GM18907 (cell line): ENCODE data around the gene ATP4B.

Experiments used
- ATAC-seq: cut with Tn5 transposase; IDR thresholded peaks from one replicate; pipeline ENCODE4 v1.9.1; 2021; ENCODE audit warnings: mild to moderate bottlenecking, moderate library complexity; ENCODE audit not compliant: unreplicated experiment

The ATP4B gene

DNA sequence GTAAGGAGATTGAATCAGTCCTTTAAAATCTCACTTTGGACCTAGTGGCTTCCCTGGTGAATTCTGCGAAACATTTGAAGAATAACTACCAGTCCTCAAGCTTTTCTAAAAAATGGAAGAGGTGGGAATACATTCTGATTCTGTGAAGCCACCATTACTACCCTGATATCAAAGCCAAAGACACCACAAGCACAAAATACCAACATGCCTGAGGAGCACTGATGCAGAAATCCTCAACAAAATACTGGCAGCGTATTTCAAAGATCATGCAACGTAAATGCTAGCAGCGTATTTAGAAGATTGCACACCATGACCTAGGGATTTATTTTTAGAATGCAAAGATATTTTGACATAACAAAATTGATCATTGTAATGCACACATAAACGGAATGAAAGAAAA is 14.4 kb downstream of the ATP4B start:
- ATAC-seq: no peak

DNA sequence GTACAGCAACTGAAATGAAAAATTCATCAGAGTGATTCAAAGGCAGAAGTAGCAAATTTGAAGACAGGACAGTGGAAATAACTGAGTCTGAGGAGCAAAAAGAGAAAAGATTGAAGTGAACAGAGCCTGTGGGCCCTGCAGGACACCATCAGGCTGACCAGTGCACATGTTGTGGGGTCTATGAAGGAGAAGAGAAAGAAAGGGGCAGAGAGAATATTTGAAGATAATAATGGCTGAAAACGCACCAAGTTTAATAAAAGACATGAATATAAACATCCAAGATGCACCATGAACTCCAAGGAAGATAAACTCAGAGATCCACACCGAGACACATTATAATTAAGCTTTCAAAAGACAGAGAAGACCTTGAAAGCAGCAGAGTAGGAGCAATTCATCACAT is 15.4 kb downstream of the ATP4B start:
- ATAC-seq: no peak

DNA sequence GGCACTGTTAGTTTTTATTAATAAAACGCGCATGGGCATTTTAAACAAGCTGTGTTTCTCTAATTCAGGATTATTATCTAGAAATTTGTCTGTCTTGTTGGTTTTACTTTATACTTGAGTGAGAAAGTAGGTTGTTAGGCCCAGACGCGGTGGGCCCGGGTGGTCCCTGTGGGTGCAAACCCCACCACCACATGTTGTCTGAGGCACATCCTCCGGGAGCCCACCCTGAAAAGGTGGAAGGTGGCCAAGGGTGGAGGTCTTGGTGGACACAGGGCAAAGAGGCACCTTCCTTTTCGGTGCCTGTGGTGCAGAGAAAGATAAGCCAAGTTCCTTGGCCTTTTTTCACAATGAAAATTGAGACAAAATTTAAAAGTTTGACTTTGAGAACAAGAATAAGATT is 16.6 kb downstream of the ATP4B start:
- ATAC-seq: no peak

DNA sequence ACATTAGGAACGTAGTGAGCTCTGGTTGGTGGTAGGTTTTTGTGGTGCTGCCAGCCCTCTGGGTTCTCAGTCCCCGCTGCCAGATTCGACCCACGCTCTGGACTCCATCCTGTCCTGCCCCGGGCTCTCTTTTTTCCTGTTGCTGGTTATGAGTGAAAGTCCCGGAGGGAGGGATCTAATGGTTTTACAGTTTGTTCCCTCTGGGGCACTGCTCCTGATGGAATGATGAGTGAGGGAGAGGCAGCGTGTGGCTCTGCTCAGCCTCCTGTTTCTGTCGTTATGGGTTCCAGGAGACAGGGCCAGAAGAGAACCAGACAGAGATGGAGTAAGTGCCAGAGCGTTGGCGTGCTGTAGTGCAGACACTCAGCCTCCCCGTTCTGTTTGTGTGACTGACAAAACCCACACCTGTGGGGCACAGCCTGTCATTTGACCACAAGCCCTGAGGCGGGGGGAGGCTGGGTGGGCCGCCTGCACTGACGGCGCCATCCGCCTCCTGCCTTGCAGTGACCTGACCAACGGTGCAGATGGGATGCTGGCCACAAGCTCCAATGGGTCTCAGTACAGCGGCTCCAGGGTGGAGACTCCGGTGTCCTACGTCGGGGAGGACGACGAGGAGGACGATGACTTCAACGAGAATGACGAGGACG is 18.3 kb downstream of the ATP4B start:
- no peak for ATAC-seq

DNA sequence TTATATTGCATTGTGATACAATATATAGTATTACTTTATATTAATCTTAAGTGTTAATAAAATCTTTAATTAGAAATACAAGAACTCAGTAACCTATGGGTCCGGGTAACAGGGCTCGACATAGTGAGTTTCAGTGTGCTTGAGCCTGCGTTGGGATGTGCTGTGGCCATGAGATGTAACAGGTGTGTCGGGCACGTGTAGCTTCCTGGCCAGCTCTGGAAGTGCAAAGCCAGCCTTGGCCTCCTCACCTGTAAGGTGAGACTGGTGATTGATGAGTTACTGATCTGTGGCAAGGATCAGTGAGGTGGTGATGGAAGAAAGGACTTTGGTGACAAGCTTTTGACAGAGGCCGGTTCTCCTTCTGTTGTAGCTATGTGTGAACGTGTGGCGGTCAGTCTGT is 19.2 kb downstream of the ATP4B start:
- no peak for ATAC-seq

DNA sequence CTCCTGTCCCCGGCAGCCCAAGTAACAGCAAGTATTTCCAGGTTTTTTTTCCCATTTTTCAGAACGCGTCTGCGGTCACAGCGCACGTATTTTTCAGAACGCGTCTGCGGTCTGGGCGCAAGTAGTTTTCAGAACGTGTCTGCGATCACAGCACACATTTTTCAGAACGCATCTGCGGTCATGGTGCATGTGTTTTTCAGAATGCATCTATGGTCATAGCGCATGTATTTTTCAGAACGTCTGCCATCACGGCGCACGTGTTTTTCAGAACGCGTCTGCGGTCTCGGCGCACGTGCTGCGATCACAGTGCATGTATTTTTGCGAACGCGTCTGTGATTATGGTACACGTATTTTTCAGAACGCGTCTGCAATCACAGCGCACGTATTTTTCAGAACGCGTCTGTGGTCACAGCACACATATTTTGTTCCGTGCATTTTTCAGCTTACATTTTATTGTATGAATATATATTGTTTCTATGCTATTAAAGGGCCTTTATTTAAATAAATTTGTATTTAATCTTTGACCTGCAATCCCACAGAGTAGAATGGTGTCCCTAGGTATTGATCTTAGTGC is 19.7 kb downstream of the ATP4B start:
- no peak for ATAC-seq

DNA sequence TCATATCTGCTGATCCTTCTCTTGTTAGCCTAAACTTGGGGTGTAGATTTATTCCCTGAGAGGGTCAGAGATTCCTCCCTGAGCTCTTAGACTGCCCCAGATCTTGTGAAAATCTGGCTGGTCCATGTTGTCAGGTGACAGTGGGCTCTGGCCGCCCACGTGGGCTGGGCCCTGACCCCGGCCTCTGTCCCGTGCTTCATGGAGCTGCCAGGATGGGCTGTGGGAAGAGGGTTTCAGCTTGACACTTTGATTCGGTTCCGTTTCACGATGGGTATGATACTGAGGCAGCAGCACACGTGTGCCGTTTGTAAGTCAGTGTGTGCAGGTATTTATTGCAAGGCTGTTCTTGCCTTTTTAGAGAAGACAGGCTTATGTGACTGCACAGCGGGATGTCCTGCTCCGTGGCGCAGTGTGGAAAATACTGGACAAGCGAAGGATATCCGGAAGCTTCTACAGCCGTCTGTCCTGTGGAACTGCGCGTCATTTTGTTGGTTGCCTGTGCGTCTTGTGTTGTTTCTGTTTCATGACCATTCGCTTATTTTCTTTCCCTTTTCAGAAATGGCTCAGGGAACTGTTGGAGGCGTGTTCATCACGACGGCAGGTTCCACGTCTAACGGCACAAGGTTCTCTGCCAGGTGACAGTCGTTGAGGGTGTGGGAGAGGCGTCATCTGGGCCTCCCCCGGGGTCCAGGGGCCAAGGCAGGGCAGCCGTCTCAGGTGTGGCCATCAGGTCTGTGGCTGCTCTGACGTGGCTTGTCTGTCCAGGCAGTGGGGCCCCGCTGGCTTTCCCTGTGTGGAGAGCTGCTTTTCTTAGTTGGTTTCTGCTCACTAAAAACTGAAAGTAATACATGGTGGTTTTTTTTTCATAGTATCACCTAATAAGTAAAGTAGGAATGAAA is 20.5 kb downstream of the ATP4B start:
- no peak for ATAC-seq

DNA sequence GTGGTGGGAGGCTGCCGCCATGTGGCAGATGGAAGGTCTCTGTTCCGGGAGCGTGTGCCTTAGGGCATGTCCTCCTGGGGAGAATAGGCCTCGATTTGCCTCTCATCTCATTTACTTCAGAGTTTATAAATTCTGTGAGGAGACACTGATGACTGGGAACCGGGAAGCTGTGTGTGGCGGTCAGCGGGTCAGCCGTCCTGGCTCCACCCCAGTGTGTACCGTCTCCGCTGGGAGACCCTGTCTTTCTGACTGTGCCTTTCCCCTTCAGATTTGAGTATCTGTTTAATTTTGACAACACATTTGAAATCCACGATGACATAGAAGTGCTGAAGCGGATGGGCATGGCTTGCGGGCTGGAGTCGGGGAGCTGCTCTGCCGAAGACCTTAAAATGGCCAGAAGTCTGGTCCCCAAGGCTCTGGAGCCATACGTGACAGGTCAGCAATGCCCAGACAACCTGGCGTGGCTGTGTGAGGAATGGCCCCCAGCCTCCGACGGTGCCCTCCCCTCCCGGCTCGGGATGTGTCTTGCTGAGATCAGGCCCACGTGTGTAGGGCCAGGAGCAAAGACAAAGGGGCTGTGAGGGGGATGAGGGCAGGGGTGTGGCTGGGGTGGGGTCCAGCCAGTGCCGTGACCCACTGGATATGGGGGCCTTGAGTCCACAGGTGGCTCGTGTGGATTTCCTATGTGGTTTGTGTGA is 21.6 kb downstream of the ATP4B start:
- no peak for ATAC-seq

DNA sequence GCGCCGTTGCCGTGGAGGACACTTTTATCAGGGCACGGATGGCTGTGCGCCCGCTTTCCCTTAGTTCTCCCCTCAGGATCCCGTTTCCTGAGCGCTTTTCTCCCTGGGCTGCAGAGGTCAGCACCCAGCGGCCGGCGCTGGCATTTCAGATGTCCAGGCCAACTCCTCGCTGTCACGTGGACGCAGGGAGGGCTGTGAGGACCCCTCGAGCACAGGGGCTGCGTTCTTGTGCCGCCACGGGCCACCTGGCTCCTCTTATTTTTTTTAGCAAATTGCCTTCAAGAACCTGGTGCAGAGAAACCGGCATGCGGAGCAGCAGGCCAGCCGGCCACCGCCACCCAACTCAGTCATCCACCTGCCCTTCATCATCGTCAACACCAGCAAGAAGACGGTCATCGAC is 22.3 kb downstream of the ATP4B start:
- ATAC-seq: no peak

DNA sequence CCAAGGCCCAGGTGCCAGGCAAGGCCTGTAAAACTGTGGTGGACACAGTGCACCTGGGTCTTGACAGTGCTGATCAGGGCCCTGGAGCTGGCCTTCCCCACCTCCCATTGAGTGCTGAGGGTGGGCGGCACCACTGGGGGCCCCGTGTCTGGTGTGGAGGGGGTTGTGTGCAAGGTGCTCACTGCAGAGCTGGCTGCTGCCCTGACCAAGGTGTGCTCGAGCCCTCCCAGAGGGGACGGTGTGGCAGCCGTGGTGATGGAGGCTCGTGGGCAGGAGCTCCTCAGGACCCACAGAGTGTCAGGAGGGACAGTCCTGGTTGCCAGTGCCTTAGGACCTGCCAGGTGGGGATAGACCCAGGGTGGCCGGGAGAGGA is 23.0 kb downstream of the ATP4B start:
- ATAC-seq: no peak

DNA sequence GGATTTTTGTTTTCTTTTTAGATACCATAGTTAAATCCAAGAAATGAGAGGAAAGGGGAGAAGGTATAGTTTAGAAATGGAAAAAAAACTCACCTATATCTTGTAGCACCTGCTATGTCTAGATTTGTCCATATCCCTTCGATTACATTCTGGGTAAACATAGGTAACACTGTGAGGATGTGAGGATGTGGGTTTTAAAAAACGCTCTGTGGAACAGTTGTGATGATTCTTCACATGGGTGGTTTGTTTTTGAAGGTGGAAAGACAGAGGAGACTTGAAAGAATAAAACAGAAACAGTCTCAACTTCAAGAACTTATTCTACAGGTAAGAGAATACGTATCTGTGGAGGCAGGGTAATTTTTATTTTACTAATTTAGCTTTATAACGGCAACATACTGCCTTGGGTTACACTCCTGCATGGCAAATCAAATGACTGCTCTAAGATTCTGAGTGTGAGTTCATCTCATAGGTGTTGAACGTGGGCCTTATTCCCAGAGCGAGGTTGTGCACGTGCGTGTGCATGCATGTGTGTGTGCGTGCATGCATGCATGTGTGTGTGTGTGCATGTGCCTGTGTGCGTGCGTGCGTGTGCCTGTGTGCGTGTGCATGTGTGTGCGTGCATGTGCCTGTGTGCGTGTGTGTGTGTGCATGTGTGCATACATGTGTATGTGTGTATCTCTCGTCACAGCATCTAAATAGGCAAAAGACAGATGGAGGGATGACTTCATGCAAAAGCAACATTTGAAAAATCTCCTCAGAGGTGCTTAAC is 23.5 kb downstream of the ATP4B start:
- no peak for ATAC-seq

DNA sequence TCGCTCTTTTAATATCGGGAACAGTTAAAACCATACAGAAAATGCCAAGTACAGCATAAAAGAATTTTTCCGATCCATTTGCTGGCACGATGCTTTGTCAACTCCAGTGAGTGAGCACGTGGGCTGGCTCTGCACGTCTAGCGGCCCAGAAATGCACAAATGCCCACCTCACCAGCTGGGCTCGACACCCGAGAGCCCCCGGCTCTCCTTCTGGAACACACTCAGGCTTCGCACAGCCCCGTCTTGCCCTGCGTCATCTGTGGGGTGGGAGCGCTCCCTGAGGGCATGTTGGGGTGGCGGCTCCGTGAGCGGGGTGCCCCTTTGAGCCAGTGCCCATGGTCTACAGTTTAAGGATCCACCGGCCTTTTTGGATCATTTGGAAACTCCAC is 24.5 kb downstream of the ATP4B start:
- ATAC-seq: no peak

DNA sequence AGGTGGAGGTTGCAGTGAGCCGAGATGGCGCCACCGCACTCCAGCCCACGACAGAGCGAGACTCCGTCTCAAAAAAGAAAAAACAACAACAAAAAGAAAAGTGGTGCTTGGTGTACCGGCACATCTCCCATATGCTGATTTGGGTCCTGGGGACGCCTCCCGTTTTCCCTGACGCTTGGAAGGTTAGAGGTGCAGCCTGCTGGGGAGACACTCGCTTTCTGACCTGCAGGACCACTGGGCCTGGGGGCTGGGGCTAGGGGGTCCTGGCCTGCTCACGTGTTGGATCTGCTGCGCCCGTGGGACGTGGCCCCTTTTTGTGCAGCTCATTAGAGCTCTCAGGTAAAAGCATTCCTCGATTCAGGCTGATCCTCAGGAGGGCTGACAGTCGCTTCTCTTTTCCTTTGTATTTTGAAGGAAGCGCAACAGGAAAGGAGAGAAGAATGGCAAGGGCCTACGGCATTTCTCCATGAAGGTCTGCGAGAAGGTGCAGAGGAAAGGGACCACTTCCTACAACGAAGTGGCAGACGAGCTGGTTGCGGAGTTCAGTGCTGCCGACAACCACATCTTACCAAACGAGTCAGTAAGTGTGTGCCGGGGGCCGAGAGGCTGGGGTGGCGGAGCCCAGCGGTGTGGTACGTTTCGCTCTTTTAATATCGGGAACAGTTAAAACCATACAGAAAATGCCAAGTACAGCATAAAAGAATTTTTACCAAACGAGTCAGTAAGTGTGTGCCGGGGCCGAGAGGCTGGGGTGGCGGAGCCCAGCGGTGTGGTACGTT is 25.1 kb downstream of the ATP4B start:
- no peak for ATAC-seq

DNA sequence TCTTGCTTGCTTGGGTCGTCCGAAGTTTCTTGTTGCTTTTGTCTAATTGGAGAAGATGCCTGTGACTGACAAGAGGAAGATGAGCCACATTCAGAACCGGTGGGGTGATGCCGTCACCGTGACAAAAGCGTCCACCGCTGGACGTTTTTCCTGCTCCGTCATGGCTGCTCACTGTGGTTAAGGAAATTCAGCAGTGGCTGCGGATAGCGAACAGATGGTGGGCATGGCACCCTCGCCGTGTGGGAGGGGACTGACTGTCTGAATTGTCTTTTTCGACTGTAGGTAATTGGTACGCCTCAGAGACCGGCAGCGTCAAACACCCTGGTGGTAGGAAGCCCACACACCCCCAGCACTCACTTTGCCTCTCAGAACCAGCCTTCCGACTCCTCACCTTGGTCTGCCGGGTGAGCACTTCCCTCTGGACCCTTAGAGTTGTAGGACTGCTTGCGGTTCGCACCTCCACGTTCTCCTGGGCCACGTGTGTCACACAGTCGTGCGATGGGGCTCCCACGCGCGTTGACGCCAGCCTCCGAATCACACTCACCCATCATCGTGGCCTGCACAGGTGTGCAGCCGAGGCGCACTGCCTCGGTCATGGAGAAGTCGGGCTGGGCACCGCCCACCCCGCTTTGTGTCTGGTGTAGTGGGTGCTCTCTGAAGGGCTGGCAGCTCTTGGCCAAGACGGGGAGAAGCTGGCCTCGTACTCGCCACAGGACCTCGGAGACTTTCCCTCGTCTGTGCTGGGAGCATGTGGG is 26.5 kb downstream of the ATP4B start:
- ATAC-seq: no peak

DNA sequence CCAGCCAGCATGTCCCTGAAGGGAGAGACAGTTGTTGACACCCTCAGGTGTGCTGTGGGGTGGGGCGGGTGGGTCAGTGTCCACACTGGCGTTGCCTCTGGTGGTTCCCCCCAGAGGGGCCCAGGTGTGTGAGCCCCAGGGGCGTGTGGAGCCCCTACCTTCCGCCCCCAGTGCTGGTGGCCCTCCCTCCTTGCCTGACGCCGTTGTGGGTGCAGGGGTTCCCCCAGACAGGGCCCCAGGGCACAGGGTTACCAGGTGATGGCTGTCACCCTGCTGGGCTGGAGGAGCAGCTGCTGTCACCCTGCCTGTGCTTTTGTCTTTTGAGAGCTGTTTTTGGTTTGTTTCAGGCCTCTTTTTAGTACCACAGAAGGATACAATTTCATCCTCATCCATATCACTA is 27.2 kb downstream of the ATP4B start:
- no peak for ATAC-seq

DNA sequence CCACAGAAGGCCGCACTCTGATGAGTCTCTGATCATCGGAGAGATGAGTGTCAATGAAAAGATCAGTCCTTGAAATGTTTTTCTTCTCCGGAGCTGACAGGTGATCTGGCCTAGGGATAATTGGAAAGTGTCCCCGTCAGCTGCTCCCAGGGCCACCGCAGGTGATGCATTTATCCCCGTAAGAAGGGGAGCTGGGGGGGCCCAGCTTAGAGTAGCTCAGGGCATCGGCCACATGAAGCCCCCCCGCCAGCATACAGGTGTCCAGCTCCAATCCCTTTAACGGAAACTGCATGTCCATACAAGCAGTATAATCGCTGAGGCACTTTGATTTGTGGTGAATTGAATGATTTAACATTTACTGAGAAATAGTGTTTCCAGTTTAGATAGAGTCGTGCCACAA is 27.7 kb downstream of the ATP4B start:
- no peak for ATAC-seq

DNA sequence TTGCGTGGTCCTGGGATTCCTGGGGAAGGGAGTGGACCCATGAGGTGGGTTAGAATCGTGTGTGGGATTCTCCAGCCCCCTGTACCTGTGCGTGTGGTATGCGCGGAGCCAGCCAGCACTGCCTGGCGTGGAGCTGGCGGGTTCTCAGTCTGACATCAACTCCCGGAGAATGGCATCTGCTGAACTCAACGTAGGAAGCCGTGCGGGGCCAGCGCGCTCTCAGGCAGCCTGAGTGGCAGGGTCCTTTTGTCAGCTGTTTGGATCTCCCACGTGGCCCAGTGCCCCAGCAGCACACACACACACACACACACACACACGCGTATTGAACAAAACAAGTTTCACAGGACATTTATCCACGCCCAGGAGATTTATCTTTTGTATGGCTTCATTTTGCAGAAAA is 28.1 kb downstream of the ATP4B start:
- ATAC-seq: no peak

DNA sequence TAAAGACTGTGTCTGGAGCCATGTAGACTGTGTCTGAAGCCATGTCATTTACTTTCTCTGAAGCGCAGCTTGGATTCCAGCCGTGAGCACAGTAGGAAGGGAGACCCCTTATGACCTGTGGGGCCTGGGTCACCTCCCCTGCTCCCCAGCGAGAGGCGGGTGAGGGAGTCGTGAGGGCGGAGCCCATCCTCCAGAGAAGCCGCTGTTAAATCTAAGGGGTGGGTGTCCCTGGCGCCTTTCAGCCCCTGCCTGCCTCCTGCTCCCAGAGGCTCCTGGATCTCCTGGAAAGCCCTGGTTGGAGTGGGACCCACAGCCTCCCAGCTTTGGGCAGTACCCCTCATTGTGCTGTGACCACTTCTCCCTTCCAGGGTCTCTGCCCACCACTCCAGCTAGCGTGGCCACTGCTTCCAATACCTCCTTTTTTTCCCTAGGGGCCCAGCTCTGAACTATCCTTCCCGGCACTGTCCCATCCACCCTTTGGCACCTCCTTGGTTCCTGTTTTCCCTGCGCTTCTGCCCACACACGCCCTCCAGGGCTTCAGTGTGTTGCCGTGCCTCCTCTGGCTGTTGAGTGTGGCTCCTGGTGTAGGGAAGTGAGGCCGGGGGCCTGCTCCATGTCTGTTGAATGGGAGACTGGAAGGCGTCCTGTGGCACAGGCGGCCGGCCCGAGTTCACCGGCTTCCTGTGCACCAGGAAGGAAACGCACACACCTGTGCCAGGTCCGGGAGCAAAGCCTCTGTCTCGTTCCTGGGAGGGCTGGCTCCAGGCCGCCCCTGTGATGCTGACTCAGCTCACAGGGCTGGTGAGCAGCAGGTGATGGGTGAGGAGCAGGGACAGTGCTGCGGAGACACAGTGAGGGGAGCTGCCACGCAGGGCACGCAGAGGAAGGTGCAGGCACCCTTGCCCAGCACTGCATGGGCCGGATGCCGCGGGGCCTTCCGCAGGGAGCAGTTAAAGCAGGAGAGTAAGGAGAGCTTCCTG is 29.4 kb downstream of the ATP4B start:
- no peak for ATAC-seq
